ENCODE data around the gene CBR3. TPM values are rescaled to one million over a fixed set of nuclear protein-coding genes. Genes with fewer than 3 reads are reported as not detected.
"Not testable (repeated sequence)": the region's sequence is repeated elsewhere in the genome, so short reads cannot be mapped to it uniquely, and the experiment has no call there.

The CBR3 gene
- total RNA-seq, 1 donor from 2014 or later = 1.0 TPM

DNA sequence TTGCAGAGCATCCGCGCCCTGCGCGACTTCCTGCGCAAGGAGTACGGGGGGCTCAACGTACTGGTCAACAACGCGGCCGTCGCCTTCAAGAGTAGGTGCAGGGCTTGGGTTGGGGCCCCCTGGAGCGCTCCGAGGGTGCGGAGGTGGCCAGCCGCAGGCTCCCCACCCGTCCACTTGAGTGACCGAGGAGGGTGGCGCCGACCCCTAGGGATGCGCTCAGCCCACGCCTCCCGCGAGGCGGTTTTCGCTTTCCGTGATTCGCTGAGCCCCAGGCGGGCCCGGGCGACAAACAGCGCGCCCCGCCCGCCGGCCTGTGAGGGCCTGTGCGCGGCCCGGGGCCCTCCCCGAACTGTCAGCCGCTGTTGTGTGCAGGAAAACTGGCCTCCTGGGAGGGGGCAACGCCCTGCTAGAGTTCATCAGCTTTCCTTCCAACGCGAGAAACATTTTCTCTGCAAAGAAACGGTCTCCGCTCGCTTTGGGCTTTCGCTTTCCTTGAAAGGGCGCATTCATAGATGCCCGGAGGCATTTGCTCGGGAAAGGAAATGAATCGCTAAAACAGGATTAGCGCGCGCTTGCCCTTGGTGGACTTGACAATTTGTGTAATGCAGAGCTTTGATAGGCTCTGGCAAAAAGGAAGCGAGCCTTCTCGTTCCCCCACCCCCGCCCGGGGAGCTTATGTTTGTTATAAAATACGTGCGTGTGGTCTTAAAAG, 668 bp downstream of the CBR3 start:
- no peaks in the 10 kb centered on the region for H3K36me3 Mint-ChIP-seq
- H3K27ac Mint-ChIP-seq = peak overlapping the region; percentile 83
- H3K9me3 Mint-ChIP-seq = no peaks in the 10 kb centered on the region
- no peak for DNase-seq (ENCODE audit: extremely low spot score, unreplicated experiment)
- peaks cover 18% of the 10 kb centered on the region for H3K4me1 Mint-ChIP-seq (ENCODE audit: unreplicated experiment)
- peaks cover 45% of the 10 kb centered on the region for H3K27me3 Mint-ChIP-seq
- peak overlapping the region; percentile 91 for H3K4me3 Mint-ChIP-seq
- no peak for TF ChIP-seq CTCF (conservative IDR thresholded peaks at IDR 0.05)

DNA sequence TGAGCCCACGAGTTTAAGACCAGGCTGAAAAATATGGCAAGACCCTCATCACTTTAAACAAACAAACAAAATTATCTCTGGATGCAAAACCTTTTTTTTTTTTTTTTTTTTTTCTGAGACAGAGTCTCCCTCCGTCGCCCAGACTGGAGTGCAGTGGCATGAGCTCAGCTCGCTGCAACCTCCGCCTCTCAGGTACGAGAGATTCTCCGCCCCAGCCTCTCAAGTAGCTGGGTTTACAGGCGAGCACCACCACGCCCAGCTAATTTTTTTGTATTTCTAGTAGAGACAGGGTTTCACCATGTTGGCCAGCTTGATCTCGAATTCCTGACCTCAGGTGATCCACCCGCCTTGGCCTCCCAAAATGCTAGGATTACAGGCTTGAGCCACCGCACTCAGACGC, 4.9 kb downstream of the CBR3 start:
- H3K36me3 Mint-ChIP-seq; H3K9me3 Mint-ChIP-seq; H3K4me3 Mint-ChIP-seq; DNase-seq (ENCODE audit: extremely low spot score, unreplicated experiment); H3K27ac Mint-ChIP-seq: not testable (repeated sequence)
- peaks cover 20% of the 10 kb centered on the region for H3K27me3 Mint-ChIP-seq
- H3K4me1 Mint-ChIP-seq (ENCODE audit: unreplicated experiment) = peaks cover 17% of the 10 kb centered on the region

DNA sequence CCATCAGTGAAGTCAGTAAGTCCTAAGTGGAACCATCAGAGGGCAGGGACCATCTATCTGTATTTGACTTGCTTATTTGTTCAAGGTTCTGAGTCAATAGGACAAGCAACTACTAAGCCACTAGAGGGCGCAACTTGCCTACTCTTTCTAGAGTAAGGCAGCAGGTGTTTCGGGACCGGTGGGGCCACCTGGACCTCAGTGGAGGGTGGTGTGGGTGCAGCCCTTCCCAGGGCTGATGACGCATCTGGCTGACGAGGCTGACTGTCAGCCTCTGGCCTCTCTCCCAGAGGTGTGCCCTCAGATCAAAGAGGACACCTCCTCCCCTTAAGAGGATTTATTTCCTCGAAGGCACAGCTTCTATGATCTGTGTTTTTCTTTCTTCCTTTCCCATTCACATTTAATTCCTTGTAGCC, 6.6 kb downstream of the CBR3 start:
- H3K27ac Mint-ChIP-seq = peak overlapping the region; percentile 88
- peak; percentile 91 for TF ChIP-seq CTCF (conservative IDR thresholded peaks at IDR 0.05)
- peak; percentile 84 for DNase-seq (ENCODE audit: extremely low spot score, unreplicated experiment)
- H3K4me1 Mint-ChIP-seq (ENCODE audit: unreplicated experiment) = peaks cover 12% of the 10 kb centered on the region
- no peaks in the 10 kb centered on the region for H3K36me3 Mint-ChIP-seq
- peak overlapping the region; percentile 40 for H3K4me3 Mint-ChIP-seq
- peaks cover 13% of the 10 kb centered on the region for H3K27me3 Mint-ChIP-seq
- no peaks in the 10 kb centered on the region for H3K9me3 Mint-ChIP-seq

DNA sequence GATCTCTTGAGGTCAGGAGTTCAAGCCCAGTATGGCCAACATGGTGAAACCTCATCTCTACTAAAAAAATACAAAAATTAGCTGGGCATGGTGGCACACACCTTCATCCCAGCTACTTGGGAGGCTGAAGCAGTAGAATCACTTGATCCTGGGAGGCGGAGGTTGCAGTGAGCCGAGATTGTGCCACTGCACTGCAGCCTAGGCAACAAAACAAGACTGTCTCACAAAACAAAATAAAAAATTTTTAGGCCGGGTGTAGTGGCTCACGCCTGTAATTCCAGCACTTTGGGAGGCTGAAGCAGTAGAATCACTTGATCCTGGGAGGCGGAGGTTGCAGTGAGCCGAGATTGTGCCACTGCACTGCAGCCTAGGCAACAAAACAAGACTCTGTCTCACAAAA, 9.4 kb downstream of the CBR3 start:
- H3K4me3 Mint-ChIP-seq; H3K27ac Mint-ChIP-seq; H3K36me3 Mint-ChIP-seq; DNase-seq (ENCODE audit: extremely low spot score, unreplicated experiment); H3K27me3 Mint-ChIP-seq; H3K4me1 Mint-ChIP-seq (ENCODE audit: unreplicated experiment); H3K9me3 Mint-ChIP-seq: not testable (repeated sequence)

DNA sequence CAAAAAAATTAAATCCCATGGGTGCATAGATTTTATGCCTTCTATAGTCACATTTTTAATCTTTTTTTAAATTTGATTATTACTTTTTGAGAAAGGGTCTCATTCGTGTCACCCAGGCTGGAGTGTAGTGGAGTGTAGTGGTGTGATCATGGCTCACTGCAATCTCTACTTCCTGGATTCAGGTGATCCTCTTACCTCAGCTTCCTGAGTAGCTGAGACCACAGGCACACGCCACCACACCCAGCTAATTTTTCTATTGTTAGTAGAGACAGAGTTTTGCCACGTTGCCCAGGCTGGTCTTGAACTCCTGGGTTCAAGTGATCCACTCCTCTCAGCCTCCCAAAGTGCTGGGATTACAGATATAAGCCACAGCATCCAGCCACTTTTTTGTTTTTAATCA, 10.4 kb downstream of the CBR3 start:
- H3K4me3 Mint-ChIP-seq = no peak overlapping the region
- H3K4me1 Mint-ChIP-seq (ENCODE audit: unreplicated experiment) = peaks cover 12% of the 10 kb centered on the region
- H3K27me3 Mint-ChIP-seq = no peaks in the 10 kb centered on the region
- DNase-seq (ENCODE audit: extremely low spot score, unreplicated experiment) = no peak
- no peaks in the 10 kb centered on the region for H3K36me3 Mint-ChIP-seq
- TF ChIP-seq CTCF (conservative IDR thresholded peaks at IDR 0.05) = no peak
- no peak overlapping the region for H3K27ac Mint-ChIP-seq
- H3K9me3 Mint-ChIP-seq = no peaks in the 10 kb centered on the region

DNA sequence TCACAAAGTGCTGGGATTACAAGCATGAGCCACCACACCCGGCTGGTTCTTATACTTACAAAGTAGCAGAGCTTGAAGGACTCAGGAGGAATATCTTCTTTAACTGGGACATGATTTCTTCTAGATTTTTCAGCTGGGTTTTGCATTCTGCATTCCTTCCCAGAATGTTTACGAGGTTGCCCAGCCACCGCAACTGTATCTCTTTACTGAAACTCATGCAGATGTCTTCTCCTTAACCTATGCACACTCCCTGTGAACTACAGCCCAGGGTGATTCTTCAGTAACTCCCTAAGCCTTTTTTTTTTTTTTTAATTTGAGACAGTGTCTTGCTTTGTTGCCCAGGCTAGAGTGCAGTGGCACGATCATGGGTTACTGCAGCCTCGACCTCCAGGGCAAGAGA, 13.0 kb downstream of the CBR3 start:
- no peak for DNase-seq (ENCODE audit: extremely low spot score, unreplicated experiment)
- peaks cover 7% of the 10 kb centered on the region for H3K4me1 Mint-ChIP-seq (ENCODE audit: unreplicated experiment)
- H3K27me3 Mint-ChIP-seq = no peaks in the 10 kb centered on the region
- TF ChIP-seq CTCF (conservative IDR thresholded peaks at IDR 0.05) = no peak
- H3K27ac Mint-ChIP-seq = no peak overlapping the region
- H3K4me3 Mint-ChIP-seq = no peak overlapping the region
- H3K9me3 Mint-ChIP-seq = no peaks in the 10 kb centered on the region
- no peaks in the 10 kb centered on the region for H3K36me3 Mint-ChIP-seq

DNA sequence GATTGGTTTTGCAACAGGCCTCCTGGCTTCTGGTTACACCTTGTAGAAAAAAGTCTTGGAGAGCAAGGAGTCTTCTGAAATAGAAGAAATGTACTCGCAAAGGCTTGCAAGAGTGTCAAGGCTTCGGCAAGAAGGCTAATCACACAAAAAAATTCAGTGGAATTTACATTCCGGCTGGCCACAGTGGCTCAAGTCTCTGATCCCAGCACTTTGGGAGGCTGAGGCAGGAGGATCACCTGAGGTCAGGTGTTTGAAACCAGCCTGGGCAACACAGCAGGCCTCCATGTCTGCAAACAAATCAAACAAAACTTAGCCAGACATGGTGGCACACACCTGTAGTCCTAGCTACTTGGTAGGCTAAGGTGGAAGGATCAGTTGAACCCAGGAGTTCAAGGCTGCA, 14.0 kb downstream of the CBR3 start:
- no peak for DNase-seq (ENCODE audit: extremely low spot score, unreplicated experiment)
- Mint-ChIP-seq H3K4me3 (no peak overlapping the region), H3K27me3 (no peaks in the 10 kb centered on the region), H3K36me3 (no peaks in the 10 kb centered on the region), H3K9me3 (no peaks in the 10 kb centered on the region), H3K4me1 (ENCODE audit: unreplicated experiment) (peaks cover 7% of the 10 kb centered on the region), H3K27ac (no peak overlapping the region)
- TF ChIP-seq CTCF (conservative IDR thresholded peaks at IDR 0.05) = no peak

Measured in type B pancreatic cell (in vitro differentiated cells).